ENCODE results near the gene HIGD1C.

The HIGD1C gene

DNA sequence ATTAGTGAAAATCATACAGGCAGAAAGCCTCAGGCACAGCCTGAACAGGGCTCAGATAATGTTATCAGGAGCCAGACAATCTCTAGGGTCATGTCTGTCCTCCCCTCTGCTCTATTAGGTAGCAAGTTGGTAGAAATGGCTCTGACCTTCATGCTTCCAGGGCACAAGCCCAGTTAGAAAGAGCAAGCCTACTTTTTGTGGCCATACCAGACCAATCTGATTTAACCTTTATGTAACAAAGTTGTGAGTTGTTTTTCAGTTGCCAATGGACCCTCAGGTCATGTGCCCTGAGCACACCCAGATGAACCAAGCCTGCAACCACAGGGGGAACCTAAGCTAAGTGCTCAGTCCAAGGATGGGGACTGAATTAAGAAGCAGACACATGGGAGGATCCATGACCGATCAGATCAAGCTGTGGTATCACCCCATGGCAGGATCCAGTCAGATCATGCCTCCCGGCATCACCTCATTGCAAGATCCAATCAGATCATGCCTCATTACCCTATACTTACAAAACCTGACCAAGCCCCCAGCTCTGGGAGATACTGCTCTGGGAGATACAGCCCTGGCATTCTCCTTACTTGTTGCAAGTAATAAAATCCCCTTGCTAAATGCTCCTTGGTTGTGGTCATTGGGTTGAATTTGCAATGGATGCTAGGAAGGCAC, 18.8 kb upstream of the HIGD1C start:
- no peak for DNase-seq (ENCODE audit: low spot score)
- TF ChIP-seq, protein P1, sequence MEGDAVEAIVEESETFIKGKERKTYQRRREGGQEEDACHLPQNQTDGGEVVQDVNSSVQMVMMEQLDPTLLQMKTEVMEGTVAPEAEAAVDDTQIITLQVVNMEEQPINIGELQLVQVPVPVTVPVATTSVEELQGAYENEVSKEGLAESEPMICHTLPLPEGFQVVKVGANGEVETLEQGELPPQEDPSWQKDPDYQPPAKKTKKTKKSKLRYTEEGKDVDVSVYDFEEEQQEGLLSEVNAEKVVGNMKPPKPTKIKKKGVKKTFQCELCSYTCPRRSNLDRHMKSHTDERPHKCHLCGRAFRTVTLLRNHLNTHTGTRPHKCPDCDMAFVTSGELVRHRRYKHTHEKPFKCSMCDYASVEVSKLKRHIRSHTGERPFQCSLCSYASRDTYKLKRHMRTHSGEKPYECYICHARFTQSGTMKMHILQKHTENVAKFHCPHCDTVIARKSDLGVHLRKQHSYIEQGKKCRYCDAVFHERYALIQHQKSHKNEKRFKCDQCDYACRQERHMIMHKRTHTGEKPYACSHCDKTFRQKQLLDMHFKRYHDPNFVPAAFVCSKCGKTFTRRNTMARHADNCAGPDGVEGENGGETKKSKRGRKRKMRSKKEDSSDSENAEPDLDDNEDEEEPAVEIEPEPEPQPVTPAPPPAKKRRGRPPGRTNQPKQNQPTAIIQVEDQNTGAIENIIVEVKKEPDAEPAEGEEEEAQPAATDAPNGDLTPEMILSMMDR (IDR thresholded peaks at IDR 0.05; ENCODE audit: extremely low read depth, insufficient read depth, missing control alignments) = no peak
- in situ Hi-C loops (cut with MboI; ENCODE audit: low pct_unique_long_range_greater_than_20kb, low sequenced_read_pairs, unreplicated experiment) = no loop called here

DNA sequence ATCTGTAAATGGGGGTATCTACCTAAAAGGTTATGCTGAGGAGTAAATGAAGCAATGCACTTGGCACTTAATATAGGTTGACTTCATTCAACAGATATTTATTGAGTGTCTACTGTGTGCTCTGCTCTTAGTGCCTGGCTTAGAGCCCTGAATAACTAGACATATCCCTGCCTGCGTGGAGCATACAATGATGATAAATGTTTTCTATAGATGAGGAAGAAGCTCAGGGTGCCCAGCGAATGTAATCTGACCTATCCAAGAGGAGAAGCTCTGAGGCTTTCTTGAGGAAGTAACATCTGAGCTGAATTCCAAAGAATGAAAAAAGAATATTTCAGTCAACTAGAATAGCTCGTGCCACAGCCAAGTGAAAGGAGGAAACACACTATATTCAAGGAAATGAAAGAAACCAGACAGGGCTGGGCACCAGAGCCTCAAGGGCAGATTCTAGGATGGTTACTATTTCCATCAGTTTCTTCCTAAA, 17.9 kb upstream of the HIGD1C start:
- in situ Hi-C loops (cut with MboI; ENCODE audit: low pct_unique_long_range_greater_than_20kb, low sequenced_read_pairs, unreplicated experiment) = no loop called here
- DNase-seq (ENCODE audit: low spot score) = no peak
- TF ChIP-seq, protein P1 (IDR thresholded peaks at IDR 0.05; ENCODE audit: extremely low read depth, insufficient read depth, missing control alignments) = no peak

DNA sequence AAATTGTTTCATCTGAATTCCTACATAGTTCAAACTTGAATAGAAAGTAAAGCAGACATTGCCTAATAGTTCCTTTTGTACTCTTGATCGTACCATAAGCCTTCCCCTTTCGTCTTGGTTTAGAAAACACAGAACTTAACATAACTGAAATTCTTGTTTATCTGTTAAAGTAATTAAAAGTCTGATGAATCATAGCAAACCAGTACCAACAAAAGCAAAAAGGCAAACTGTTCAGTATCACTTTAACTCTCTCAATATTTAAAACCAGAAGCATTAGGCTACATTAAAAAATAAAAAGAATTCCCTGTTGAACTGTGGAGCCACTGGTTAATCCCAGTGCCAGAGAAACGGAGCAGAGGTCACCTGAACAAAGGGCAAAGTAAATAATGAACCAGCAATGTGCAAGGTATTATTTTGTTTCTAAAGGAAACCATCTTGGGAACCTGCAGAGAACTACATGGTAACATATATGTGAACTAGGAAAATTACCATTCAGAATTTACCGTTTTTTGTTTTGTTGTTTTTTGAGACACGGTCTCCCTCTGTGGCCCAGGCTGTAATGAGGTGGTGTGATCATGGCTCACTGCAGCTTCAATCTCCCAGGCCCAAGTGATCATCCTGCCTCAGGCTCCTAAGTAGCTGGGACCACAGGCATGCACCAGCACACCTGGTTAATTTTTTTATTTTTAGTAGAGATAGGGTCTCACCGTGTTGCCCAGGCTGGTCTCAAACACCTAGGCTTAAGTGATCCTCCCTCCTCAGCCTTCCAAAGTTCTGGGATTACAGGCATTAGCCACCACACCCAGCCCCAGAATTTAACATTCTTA, 17.1 kb upstream of the HIGD1C start:
- in situ Hi-C loops (cut with MboI; ENCODE audit: low pct_unique_long_range_greater_than_20kb, low sequenced_read_pairs, unreplicated experiment) = no loop called here
- TF ChIP-seq, protein P1 (IDR thresholded peaks at IDR 0.05; ENCODE audit: extremely low read depth, insufficient read depth, missing control alignments) = no peak
- DNase-seq (ENCODE audit: low spot score) = no peak

DNA sequence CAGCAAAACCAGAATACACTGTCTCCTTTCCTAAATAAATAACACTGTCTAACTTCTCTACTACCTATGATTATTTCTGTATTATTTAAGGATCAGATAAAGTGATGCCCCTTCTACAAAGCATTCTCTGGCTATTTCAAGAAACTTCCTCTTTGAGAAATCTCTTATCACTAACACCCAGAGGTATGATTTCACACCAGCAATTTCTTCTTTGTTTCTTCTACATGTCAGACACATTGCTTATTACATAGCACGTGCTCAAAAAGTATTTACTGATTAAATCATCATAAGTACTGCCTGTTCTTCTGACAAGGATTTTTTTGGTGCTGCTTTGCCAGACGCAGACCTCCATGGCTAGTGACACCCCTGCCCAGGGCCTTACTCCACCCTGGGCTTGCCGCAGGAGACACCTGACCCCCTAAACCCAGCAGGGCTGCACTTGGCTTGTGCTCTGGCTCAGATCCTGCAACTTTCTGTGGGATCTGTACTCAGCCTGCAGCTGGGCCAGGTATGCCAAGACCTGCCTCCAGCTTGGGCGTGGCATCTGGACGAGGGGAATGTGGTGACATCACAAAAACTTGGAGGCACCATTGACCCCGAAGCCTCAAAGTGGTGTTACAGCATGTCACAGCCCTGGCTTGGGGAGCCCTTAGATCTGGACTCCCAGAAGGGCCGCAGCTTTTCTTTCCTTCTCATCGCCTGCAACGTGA, 15.4 kb upstream of the HIGD1C start:
- TF ChIP-seq, protein P1 (IDR thresholded peaks at IDR 0.05; ENCODE audit: extremely low read depth, insufficient read depth, missing control alignments) = no peak
- in situ Hi-C loops (cut with MboI; ENCODE audit: low pct_unique_long_range_greater_than_20kb, low sequenced_read_pairs, unreplicated experiment) = no loop called here
- DNase-seq (ENCODE audit: low spot score) = no peak

DNA sequence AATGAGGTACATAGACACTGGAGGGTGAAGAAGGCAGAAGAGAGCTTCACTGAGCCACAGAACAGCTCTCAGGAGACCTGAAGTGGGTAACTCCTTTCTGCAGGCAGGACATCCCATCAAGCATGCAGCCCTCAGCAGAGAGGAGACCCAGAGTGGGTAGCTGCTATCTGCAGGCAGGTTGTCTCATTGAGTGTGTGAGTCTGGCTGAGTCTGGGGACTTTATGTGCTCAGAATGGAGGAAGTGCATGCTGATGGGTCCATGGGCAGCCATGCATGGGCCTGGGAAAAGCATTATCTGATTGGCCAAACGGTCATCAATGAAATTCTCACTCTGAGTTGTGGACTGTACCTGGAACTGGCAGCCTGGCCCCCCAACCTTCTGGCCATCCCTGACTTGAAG, 14.7 kb upstream of the HIGD1C start:
- in situ Hi-C loops (cut with MboI; ENCODE audit: low pct_unique_long_range_greater_than_20kb, low sequenced_read_pairs, unreplicated experiment) = no loop called here
- no peak for DNase-seq (ENCODE audit: low spot score)
- TF ChIP-seq, protein P1 (IDR thresholded peaks at IDR 0.05; ENCODE audit: extremely low read depth, insufficient read depth, missing control alignments) = no peak

DNA sequence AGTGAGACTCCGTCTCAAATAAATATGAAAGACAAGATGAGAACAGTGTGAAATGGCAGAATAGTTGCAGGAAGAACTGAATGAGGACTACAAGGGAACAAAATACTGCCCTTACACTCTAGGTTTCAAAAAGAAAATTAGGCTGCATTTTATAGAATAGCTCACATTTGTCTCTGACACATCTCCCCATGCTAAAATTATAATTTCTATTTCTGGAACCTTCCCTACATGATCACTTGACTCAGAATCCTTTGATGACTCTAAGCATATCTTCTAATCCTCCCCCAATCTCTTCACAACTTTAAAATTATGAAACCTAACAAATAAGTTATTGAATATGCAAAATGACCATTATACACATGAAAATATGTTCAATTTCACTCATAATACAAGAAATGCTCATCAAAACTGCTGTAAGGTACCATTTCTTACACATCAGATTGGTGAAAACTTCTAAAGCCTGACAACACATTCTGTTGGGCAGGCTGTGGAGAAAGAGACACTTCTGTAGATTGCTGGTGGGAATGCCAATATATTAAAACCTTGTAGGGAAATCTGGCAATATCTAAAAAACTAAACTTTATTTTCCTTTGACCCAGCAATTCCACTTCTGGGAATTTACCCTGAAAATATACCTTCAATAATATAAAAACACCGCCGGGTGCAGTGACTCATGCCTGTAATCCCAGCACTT, 4.3 kb upstream of the HIGD1C start:
- TF ChIP-seq, protein P1 (IDR thresholded peaks at IDR 0.05; ENCODE audit: extremely low read depth, insufficient read depth, missing control alignments) = no peak
- DNase-seq (ENCODE audit: low spot score) = no peak
- in situ Hi-C loops (cut with MboI; ENCODE audit: low pct_unique_long_range_greater_than_20kb, low sequenced_read_pairs, unreplicated experiment) = no loop called here

Data from GM13977 (cell line).